ENCODE measurements around the gene HOXA11.

HOXA11 gene

DNA sequence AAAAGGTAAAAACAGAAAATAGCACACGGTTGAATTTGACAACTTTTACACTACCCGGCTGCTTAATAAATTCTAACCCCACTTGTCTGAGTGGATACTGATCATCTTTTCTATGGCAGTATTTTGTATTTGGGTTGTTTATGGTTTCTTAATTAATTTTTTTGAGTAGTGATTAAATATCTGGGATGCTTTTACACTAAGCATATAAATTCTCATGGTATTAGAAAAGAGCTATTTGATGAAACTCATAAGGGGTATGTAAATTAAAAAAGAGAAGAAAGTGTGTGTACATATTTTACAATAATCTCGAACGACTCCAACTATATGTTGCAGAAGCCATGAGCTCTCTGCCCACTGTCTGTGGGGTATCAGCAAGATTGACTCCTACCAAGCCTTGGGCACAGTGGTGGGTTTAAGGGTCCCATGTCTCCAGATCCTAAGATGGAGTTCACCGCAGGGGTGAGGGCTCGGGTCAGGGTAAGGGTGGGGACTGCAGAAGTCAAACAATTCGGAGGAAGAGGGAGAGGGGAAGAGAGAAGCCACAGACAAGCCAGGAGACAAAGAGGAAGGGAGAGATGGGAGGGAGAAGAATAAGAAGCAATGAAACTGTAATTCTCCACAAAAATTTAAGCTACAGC, 22.4 kb upstream of the HOXA11 start:
- DNase-seq = no peak

DNA sequence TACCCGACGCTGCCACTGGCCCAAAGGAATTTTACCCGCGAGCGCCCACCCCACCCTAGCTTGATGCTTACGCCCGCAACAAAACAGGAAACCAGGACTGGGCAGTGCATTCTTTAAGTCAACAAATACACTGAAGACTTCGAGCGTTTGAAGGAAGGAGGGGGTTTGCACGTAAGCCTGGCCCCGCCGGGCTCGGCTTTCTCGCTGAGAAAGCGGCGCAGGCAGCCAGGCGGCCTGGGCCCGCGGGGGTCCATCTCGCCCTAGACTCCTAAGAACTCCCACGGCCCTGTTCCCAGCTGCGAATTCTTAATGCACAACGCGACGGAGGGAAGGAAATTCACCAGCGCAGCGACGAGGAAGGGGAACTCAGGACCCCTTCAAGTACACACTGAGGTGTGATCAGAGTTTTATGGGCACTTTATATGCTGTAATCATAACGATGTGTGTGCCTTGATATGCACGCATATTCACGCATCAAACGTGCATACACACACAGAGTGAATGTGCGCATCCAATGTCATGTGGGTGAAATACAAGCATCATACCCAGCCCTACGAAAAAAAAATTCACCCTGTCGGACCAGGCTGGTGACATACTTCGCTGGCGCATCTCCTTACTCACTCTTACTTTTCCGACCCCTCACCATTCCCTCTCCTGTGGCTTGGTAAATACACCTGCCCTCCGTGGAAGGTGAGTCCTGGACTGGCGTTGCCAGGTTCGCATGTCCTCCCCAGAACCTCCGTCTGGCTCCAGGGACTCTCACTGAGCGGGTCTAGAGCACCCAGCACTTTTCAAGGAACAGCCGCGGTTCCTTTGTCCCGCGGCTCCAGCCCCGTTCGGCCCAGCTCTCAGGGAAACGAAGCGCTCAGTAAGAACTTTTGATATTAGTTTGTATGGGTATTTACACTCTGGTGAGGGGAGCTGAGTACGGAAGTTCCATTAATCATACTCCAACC, 20.6 kb upstream of the HOXA11 start:
- no peak for DNase-seq

DNA sequence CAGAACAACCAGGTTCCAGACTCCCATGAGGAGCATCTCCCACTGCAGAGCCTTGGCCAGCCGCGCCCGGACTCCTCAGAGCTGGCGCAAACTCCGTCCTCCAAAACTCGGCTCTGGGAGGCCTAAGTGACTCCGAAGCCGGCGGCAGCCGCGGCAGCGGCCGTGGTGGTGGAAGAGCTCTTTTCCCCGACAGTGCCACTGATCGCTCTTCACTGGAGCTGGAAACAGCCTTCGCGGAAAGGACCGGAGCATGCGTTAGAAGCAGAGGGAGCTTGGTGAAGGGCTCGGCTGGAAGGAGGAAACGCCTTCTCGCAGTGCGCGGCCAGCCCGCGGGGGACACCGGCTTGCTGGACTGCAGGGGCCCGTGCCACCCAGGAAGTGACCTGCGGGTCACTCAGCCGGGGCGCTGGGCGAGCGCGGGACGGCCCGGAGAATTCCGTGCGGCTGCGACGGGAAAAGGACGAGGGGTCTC, 19.9 kb upstream of the HOXA11 start:
- no peak for DNase-seq

DNA sequence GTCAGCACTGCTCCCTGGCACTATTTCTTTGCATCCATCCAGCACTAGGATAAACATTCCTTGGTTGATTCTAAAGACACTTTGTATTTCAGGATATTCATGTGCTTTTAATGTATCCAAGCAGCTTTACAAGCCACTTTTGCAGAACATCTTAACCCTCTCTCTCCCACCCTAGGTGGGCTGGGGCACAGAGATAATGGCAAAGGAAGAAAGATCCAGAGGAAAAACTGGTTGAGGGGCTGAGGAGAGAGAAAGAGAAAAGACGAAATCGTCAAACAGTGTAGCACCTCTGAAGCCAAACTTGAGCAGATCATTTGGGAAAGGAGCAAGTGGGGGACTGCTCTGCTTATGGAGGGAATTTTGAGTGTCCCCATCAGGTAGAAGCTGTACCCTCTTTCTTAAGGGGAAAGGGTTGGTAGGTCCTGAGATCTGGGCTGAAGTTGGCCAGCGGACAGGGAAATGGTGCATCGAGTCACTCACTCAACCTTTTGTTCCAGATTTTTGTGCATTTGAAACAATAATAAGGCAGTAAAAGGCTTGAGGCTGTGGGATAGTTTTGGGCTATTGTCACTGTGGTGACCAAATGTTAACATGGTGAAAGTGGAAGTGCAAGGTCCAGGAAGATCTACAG, 19.0 kb upstream of the HOXA11 start:
- no peak for DNase-seq

DNA sequence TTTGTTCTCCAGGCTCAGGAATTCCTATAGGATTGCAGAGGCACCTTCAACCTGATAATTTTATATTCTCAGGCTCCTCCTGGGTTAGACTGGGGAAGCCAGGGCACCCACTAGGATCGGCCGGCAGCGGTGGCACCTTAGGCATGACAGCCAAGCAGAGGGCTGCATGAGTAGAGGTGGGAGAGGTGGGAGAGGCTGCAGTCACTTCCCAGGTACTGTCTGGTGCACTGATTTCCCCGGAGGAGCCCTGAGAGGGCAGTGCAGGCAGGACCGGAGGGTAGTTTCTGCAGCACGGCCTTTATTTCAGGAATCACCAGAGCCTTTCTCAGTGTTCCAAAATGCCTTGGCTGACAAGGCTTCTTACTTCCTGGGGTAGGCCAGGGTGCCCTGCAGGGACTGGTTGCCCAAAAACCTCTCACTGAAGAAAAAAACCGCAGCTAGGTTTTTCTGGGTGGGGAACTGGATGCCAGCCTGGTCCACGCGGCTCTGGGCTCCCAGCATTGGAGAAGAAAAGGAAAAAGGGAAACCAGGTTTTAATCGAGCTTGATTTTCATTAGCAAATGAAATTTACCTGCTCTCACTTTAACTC, 18.4 kb upstream of the HOXA11 start:
- no peak for DNase-seq

DNA sequence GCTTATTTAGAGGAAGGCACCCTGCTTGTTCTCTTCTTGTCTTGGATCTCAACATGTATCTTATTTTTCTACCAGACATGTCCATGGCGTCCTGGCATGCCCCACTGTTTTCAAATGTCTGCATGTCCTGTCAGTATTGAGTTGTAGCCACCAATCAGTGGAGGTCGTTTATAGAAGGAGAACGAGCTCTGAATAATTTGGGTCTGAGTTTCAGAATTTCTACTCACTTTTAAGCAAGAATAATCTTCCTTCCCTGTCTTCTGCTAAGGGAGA, 17.8 kb upstream of the HOXA11 start:
- DNase-seq = no peak

DNA sequence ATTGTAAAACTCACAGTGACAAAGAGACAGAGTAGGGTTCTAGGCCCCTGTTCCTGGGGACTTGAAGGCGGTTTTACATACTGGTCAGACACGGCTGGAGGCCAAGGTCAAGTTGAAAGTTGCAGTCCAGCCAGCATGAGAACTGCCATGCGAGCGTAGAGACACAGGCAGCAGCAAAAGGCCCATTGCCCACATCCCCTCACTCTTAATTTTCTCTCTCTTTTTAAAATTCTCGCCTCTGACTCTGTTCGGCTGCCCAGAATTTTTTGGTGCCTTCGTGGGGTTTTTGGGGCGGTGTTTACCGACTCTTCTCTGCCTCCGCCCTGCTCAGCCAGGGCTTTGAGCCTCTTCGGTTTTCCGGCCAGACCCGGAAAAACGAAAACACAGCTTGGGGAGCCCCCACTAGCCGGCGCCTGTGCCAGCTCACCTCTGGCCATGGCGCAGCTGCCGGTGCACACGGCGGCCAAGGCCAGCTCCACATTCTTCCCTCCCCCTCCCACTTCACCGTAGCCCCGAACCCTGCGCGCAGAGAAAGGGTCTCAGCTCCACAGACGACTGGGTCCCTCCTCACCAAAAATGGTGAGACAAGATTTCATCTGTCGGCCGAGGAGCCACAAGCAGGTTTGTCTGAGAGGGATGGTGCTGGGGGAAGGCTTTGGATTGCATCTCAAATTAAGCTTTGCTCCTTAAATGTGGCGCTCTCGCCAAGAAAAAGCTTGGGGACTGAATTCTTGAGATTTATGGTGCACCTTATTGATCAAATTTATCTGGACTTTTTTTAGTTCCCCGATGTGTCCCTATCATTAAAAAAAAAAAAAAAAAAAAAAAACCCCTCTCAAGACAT, 17.2 kb upstream of the HOXA11 start:
- no peak for DNase-seq

DNA sequence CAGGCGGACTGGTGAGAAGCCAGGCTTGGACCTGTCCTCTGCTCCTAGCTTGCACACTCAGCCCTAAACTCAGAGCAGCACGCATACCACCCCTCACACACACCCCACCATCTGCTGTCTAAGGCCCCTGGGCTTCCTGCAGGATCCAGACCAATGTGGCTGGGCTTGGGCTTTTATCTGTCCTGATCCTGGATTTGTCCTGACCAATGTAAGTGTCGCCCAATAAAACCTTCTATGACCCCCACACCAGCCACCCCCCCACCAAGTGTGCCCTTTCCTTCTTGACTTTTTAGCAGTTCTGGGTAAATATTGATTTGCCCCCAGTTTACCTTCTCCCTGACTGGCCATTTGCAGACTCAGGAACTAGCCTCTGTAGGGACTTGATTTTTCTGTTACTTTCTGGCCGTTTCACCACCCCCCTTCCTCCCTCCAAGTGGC, 16.6 kb upstream of the HOXA11 start:
- DNase-seq = no peak

DNA sequence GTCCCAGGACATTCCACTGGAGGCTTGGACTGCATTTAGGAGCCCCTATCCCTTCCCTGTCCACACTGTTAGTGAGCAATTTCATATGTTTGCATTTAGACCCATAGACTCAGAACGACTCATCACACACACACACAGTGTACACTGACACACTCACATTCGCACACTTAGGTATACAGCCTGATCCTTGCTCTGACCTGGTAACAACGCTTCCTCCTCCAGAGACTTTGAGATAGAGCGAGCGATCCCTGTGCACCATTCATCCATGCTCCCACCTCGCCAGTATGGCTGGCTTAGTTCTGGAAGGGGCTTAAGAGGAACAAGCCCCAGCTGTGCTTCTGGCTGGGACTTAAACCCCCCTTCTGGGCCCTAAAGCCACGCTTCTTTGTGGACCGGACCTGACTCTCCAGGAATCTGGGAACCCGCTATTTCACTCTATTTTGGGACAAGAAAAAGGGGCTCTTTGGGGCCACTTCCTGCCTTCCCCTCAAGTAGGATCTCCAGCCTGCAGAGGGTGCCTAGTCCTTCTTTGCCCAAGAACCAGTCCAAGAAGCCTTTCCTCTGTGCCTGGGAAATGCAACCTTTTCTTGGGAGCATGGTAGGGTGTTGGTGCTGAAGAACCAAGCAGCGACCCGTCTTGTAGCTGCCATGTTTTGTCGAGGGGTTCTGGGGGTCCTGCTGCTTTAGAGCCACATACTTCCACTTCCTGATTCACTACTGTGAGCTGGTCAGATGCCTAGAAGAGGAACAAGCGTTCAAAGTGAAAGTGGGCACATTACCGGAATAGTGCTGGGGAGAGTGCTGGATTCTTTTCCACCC, 15.9 kb upstream of the HOXA11 start:
- DNase-seq = peak in 1 of 56 donors; percentile 10

DNA sequence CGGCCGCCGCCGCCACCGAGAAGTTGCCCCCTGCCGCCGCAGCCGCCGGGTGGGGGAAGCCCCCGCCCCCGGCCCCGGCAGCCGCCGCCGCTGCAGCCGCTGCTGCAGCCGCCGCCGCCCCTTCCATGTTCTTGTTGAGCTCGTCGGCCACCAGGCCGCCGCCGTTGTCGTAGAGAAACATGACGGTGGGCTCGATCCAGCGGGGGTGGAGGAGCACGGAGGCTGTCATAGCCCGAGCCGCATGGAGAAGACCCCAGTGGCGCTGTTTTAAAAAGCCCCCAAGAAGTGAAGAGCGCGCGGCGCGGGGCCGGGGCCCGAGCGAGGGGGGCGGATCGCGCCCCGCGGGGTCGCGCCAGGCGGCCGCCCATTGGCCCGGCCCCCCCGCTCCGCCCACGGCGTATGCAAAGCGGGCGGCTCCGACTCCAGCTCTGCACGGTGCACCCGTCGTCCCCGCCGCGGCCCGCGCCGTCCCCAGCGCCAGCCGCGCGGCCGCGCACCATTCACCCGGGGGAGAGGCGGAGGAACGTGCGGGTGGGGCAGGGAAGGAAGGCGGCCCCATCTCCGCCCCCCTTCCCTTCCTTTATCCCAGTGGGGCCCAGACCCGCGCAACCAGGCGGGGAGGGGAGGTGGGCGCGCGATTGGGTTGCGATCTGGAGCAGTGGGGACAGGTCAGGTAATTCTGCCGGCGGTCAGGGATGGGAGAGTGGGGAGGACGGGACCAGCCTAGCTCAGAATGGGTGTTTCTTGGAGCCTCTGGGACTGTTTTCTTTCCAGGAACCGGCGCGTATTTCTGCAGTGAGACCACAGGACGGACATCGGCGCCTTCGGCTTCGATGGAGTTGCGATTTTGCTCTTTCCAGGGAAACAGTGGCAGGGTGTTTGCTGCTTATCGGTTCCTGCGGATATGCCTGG, 15.1 kb upstream of the HOXA11 start, which contains the start of gene HOXA13:
Gene HOXA13 (minus strand): TSS at position 243 of the 912 bp plus-strand sequence. CDS start 14 bp downstream, at position 229.
- no peak for DNase-seq

DNA sequence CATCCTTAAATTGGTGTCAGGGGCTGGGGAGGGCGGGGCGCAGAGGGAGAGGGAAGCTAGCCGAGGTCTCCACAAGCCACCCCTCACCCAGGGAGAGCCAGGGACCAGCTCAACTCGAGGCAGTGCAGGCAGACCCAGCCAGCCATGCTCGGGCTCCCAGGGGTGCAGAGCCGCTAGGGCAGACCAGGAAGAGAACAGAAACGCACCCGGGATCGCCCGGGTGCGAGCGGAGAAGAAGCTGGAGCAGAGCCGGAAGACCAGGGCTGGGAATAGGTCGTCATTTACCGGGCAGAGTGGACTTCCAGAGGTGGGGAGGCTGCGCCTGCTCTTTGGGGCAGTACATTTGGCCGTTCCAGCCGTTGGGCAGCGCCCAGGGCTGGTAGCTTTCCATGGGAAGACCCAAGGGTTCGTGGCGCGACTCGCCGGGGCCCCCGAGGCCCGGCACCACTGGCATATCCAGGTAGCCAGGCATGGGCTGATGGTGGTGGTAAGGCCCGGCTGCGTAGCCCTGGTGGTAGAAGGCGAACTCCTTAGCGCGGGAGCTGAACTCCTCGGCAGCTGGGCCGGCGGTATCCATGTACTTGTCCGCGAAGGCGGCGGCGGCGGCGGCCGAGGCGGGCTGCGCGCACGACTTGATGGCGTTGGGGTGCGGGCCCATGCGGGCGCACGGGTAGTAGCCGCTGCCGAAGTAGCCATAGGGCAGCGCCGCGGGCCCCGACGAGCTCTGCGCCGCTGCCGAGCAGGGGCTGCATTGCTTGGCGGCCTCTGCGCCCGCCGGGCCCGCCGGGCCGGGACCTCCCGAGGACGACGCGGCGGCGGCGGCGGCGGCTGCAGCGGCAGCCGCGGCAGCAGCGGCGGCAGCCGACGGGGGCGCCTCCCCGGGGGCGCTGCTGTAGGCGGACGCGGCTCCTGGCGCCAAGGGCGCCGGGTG, 14.1 kb upstream of the HOXA11 start:
- DNase-seq = no peak

DNA sequence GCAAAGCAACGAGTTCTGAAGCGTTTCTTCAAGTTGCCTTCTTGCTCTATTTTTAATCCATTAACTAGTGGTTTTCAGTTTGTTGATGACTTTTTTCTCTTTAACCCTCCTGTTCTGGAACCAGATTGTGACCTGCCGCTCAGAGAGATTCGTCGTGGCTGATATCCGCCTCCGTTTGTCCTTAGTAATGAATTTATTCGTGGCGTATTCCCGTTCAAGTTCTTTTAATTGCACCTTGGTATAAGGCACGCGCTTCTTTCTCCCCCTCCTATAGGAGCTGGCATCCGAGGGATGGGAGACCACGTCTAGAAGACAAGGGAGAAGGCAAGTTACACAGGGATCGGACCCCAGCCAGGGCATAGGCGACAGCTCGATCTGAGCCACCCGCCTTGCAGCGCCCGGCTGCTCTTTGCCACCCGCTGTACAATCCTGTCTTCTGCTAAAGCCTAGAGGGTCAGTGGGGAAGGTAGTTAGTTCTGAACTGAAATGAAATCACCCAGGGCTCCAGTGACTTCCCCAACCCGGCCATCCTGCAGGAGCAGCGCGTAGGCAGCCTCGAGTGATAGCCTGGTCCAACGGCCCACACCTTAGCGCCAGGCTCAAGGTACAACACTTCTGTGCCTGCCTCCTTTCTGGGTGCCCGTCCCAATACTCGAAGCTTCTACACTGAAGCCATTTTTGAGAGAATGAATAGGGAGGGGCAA, 13.3 kb upstream of the HOXA11 start:
- DNase-seq = no peak

DNA sequence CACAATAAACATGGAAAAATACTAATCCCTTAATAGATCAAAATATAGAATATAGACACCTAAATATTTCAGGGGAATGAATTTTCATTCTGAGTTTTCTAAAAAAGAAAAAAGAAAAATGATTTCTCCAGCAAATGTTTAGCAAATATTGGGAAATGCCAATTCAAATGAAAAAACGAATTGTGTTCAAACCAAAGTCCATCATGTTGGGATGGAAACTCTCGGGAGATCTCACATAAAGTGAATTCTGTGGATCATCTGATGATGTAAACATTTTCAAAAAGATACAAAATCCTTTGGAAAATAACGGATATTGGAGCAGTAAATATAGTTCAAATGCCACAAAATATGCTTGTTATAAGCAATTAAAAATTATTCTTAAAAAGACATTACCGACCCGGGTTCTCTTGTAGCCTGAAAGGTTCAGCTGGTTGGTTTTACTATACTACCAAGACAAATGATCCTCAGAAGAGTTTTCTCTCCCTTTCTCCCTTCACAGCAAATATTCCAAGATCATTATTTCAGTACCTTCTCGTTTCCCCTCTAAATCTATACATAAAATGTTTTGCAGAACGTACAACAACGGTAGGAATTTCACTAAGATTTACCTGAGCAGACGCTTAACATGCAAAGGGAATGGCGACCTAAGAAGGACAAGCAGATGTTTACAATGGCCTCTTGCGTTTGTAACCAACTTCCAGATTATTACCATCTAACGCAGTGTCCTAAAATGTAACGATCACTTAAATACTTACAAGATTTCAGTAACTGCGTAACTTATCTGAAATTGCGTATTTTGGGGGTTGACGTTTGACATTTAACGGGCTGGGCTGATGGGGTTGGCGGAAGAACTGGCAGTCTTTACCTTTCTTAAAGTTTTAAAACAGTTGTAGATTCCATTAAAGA, 12.4 kb upstream of the HOXA11 start:
- DNase-seq = no peak

DNA sequence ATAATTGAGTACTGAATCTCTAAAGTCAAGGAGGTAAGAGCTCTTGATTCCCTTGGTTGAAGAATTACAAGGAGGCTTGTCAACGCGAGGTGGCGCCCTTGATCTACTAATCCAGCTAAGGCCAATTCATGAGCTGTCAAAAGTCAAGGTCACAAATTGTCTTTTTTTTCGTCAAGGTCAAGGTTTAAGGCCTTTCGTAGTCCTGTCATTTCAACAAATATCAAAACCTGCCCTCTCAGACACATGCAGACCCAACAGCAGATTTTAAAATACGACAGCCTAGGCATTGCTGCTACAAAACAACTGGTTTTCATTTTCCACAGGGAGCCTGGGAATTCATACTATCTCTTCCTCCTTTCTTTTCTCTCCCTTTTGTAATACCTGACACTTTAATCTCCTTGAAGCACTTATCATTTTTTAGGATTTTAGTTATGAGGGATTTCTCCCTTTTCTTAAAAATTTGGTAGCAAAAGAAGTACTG, 11.3 kb upstream of the HOXA11 start:
- peak in 50 of 56 donors; percentile 1 to 89 (median 34) for DNase-seq

DNA sequence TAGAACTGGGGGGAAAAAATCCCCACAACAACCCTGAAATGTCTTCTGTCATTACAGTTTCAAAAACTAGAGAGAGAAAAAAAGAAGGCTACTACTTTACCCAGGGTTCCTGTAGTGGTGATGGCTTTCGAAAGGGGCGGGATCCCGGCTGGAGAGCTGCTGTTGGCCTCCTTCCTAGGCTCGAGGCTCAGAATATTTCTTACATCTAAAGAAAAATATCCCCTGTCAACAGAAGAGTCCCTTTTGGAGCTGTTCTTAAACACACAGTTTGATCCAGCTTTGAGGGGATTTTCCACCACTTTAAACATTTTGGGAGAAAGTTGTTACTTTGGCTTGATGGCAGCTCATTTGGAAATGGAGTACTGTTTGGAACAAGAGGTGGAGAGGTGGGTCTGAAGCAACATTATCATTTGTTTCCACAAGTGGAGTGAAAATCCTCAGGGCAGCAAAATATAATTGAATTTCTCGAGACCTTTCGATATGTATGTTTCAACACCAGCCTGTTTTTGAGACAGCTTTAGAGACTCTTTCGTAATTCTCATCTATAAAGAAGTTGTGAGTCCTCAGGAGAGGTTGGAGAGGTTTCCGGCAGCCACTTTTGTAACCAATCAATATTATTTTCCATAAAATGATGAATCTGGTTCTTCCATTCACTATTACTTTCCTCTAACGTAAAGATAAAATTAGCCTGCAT, 9.8 kb upstream of the HOXA11 start:
- no peak for DNase-seq
